OCI-LY7 (cell line): ENCODE measurements around the gene GNS. TPM values are rescaled to one million over a fixed set of nuclear protein-coding genes. Genes with fewer than 3 reads are reported as not detected.

Experiments used
- BruUV-seq: library from RNA; stranded (reverse); fragments of 400-500 nt; replicated peaks from 2 replicates; lab custom pipeline; 2021; lab: Mats Ljungman, UMichigan
- CTCF ChIA-PET: fragments of 300-600 bp; sonication (Branson Sonifier 250); formaldehyde crosslinking; loops from one replicate; lab custom pipeline; 2022; ENCODE audit warnings: antibody characterized with exemption; ENCODE audit not compliant: unreplicated experiment; lab: Charles Lee
- POLR2A ChIA-PET: fragments of 300-600 bp; sonication (Branson Sonifier 250); formaldehyde crosslinking; loops from one replicate; lab custom pipeline; 2022; ENCODE audit warnings: antibody characterized with exemption; lab: Charles Lee
- DNase-seq: peaks from one replicate; pipeline ENCODE4 v3.0.0-alpha.2; 2015; ENCODE audit warnings: low spot score
- H2AFZ ChIP-seq: fragments of 200-600 bp; sonication (generic), shearing (Covaris generic); 2 replicates; pipeline ENCODE4 v1.6.1; 2014; ENCODE audit warnings: mild to moderate bottlenecking, antibody characterized with exemption, low read length, moderate library complexity
- H3K27ac ChIP-seq: fragments of 200-600 bp; sonication (generic); 2 replicates; pipeline ENCODE4 v1.5.1; 2014; ENCODE audit warnings: mixed run types, low read depth, mild to moderate bottlenecking, moderate library complexity, low read length, inconsistent platforms; ENCODE audit not compliant: poor library complexity, severe bottlenecking
- H3K36me3 ChIP-seq: fragments of 200-600 bp; sonication (generic); 2 replicates; pipeline ENCODE4 v1.6.1; 2014; ENCODE audit warnings: mild to moderate bottlenecking, antibody characterized with exemption, low read length, moderate library complexity, mixed read lengths; ENCODE audit not compliant: insufficient read depth
- H3K4me1 ChIP-seq: fragments of 200-600 bp; sonication (generic); 2 replicates; pipeline ENCODE4 v1.5.1; 2014; ENCODE audit warnings: mild to moderate bottlenecking, low read length; ENCODE audit not compliant: insufficient read depth, poor library complexity, severe bottlenecking
- H3K4me2 ChIP-seq: fragments of 200-600 bp; sonication (generic); 2 replicates; pipeline ENCODE4 v1.6.1; 2014; ENCODE audit warnings: mild to moderate bottlenecking, low read length
- H3K4me3 ChIP-seq: fragments of 200-600 bp; sonication (generic); 2 replicates; pipeline ENCODE4 v1.5.1; 2014; ENCODE audit warnings: mild to moderate bottlenecking, low read depth, low read length; ENCODE audit not compliant: poor library complexity, severe bottlenecking
- H3K79me2 ChIP-seq: fragments of 200-600 bp; sonication (generic); 2 replicates; pipeline ENCODE4 v1.6.1; 2016; ENCODE audit warnings: low read depth, mild to moderate bottlenecking, low read length, moderate library complexity, mixed read lengths; ENCODE audit not compliant: insufficient read depth
- H3K9me2 ChIP-seq: fragments of 200-600 bp; sonication (generic); 2 replicates; pipeline ENCODE4 v1.6.1; 2016; ENCODE audit warnings: mild to moderate bottlenecking, low read length, mixed read lengths; ENCODE audit not compliant: insufficient read depth
- H3K9me3 ChIP-seq: fragments of 200-600 bp; sonication (generic); 2 replicates; pipeline ENCODE4 v1.6.1; 2014; ENCODE audit warnings: mild to moderate bottlenecking, mixed run types, low read length, mixed read lengths
- H4K20me1 ChIP-seq: fragments of 200-600 bp; sonication (generic); 2 replicates; pipeline ENCODE4 v1.6.1; 2014; ENCODE audit warnings: mild to moderate bottlenecking, antibody characterized with exemption, low read length, moderate library complexity, mixed read lengths; ENCODE audit not compliant: insufficient read depth
- CTCF ChIP-seq: fragments of 200-600 bp; sonication (generic); conservative IDR thresholded peaks from 2 replicates; pipeline ENCODE4 v1.5.1; 2014; ENCODE audit warnings: mild to moderate bottlenecking, antibody characterized with exemption, low read length, moderate library complexity, mixed read lengths
- EZH2phosphoT487 ChIP-seq: fragments of 200-600 bp; sonication (generic); IDR thresholded peaks from 2 replicates; pipeline ENCODE4 v1.6.1; 2018; ENCODE audit warnings: low read depth, borderline replicate concordance, mild to moderate bottlenecking, mixed run types, antibody characterized with exemption, low read length, moderate library complexity, mixed read lengths
- intact Hi-C: fragments of 100-400 bp; cut with micrococcal nuclease; formaldehyde crosslinking; loops from one replicate; pipeline ENCODE4 v1.10.0; 2022; ENCODE audit not compliant: unreplicated experiment
- total RNA-seq, 2 experiments: library from RNA; depleted of rRNA in 1 of 2; stranded (reverse); fragments of >200 nt in 1 of 2; shearing (Covaris generic) in 1 of 2; gene quantifications; 2 replicates each; pipeline ENCODE4 v1.2.3, GENCODE V29; 2014 to 2022

Gene GNS
- total RNA-seq, 2 experiments from 2014 or later: 8.0 to 16.0 TPM

DNA sequence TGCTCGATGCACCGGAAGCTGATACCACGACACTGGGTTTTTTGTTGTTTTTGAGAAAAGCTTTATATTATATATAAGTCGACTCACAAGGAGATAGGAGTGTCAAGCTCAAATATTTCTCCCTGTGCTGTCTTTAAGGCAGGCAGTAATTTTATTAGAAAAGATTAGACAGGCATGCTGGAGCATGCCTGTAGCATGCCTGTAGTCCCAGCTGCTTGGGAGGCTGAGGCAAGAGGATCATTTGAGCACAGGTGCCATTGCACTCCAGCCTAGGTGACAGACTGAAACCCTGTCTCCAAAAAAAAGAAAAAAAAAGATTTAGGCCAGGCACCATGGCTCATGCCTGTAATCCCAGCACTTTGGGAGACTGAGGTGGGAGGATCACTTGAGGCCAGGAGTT, 51.8 kb downstream of the GNS start:
- POLR2A ChIA-PET: interaction anchor here (0.6 to 1.6 kb wide), 5 partner anchors 10 to 162 kb away, joined by 3 to 7 read pairs (median 3); no protein-coding TSS in a partner anchor
- no peak overlapping the region for H3K4me3 ChIP-seq

DNA sequence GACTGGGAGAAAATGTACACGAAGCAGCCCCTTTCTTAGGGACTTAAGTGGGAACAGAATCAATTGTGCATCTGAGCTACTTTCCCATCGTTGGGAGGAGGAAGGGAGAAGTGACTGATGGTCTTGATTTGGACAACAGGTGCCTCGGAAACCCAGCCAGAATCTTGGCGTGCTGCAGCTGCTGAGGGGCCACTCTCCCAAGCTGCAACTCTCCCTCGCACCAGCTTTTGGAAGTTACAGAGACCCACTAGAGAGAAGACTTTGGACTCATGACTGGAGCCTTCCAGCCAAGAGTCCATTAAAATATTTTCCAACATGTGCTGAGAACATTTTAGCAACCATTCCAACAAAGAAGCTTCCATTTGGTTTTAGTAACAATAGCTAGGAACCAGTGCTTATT, 52.3 kb downstream of the GNS start:
- intact Hi-C loops: no loop called here
- Histone ChIP-seq H3K79me2 (no peaks in the 10 kb centered on the region), H4K20me1 (no peaks in the 10 kb centered on the region), H3K4me2 (no peak overlapping the region), H3K4me1 (no peaks in the 10 kb centered on the region), H3K36me3 (no peaks in the 10 kb centered on the region), H3K9me2 (no peaks in the 10 kb centered on the region), H3K9me3 (no peaks in the 10 kb centered on the region), H3K4me3 (no peak overlapping the region), H2AFZ (no peak overlapping the region), H3K27ac (no peak overlapping the region)
- CTCF ChIA-PET: interaction anchor here (0.9 kb wide), 1 partner anchor 23 kb away, joined by 3 read pairs; no protein-coding TSS in a partner anchor
- DNase-seq: no peak
- TF ChIP-seq CTCF (no peak), EZH2phosphoT487 (no peak)
- POLR2A ChIA-PET: interaction anchor here (0.6 to 1.6 kb wide), 4 partner anchors 10 to 162 kb away, joined by 3 to 7 read pairs (median 4); no protein-coding TSS in a partner anchor
- no TSS peak for BruUV-seq

More for the DNA sequence above, 51.8 kb downstream of the GNS start:
- H3K4me1 ChIP-seq: no peaks in the 10 kb centered on the region
- H3K36me3 ChIP-seq: no peaks in the 10 kb centered on the region
- no peaks in the 10 kb centered on the region for H4K20me1 ChIP-seq
- no peak for DNase-seq
- H3K9me3 ChIP-seq: no peaks in the 10 kb centered on the region
- TF ChIP-seq CTCF: no peak
- no peak for TF ChIP-seq EZH2phosphoT487
- H3K79me2 ChIP-seq: no peaks in the 10 kb centered on the region
- no peak overlapping the region for H2AFZ ChIP-seq
- H3K27ac ChIP-seq: no peak overlapping the region
- no peaks in the 10 kb centered on the region for H3K9me2 ChIP-seq
- H3K4me2 ChIP-seq: no peak overlapping the region
- intact Hi-C loops: no loop called here
- no TSS peak for BruUV-seq
- CTCF ChIA-PET: no interaction called here

- H3K4me1 ChIP-seq: peaks cover 1% of the 10 kb centered on the region
- no peak for DNase-seq
- no peaks in the 10 kb centered on the region for H3K9me3 ChIP-seq
- no TSS peak for BruUV-seq
- no peaks in the 10 kb centered on the region for H4K20me1 ChIP-seq
- CTCF ChIA-PET: interaction anchor here (0.9 kb wide), 1 partner anchor 22 kb away, joined by 3 read pairs; no protein-coding TSS in a partner anchor
- intact Hi-C loops: no loop called here
- H3K4me3 ChIP-seq: no peak overlapping the region
- no peaks in the 10 kb centered on the region for H3K79me2 ChIP-seq
- H3K27ac ChIP-seq: no peak overlapping the region
- TF ChIP-seq CTCF (no peak), EZH2phosphoT487 (no peak)
- POLR2A ChIA-PET: interaction anchor here (0.6 kb wide), 2 partner anchors 14 to 44 kb away, joined by 4 read pairs; no protein-coding TSS in a partner anchor
- H3K36me3 ChIP-seq: no peaks in the 10 kb centered on the region
- H3K9me2 ChIP-seq: no peaks in the 10 kb centered on the region
- no peak overlapping the region for H2AFZ ChIP-seq
- no peak overlapping the region for H3K4me2 ChIP-seq
These were observed 52.9 kb downstream of the GNS start for GRCh38 chr12:64706306-64706705.
